Progenitor cell of endocrine pancreas (in vitro differentiated cells): ENCODE data around the gene HOXD4. TPM values are rescaled to one million over a fixed set of nuclear protein-coding genes. Genes with fewer than 3 reads are reported as not detected.

Source experiments
- DNase-seq: peaks from one replicate; pipeline ENCODE4 v3.0.0; 2021; ENCODE audit warnings: low spot score; ENCODE audit not compliant: unreplicated experiment
- H3K27ac Mint-ChIP-seq: 2 replicates; pipeline ENCODE4 v1.8.0; 2021; ENCODE audit warnings: mild to moderate bottlenecking, moderate library complexity, mixed read lengths
- H3K27me3 Mint-ChIP-seq: 2 replicates; pipeline ENCODE4 v1.8.0; 2021; ENCODE audit warnings: mixed read lengths
- H3K36me3 Mint-ChIP-seq: 2 replicates; pipeline ENCODE4 v1.8.0; 2022; ENCODE audit warnings: mixed read lengths; ENCODE audit not compliant: insufficient read depth
- H3K4me1 Mint-ChIP-seq: 2 replicates; pipeline ENCODE4 v1.8.0; 2021; ENCODE audit warnings: low read depth, mixed read lengths
- H3K4me3 Mint-ChIP-seq: 2 replicates; pipeline ENCODE4 v1.8.0; 2021; ENCODE audit warnings: low read depth, mild to moderate bottlenecking, moderate library complexity, mixed read lengths
- H3K9me3 Mint-ChIP-seq: 2 replicates; pipeline ENCODE4 v1.8.0; 2021; ENCODE audit warnings: low read depth, mixed read lengths
- CTCF ChIP-seq: fragments of 200-600 bp; sonication (generic); IDR thresholded peaks from one replicate; pipeline ENCODE4 v1.5.0; 2021; ENCODE audit warnings: antibody characterized with exemption, mild to moderate bottlenecking; ENCODE audit not compliant: unreplicated experiment
- total RNA-seq: library from RNA; stranded (reverse); gene quantifications from 2 replicates; pipeline ENCODE4 v1.2.1, GENCODE V29; 2021

The HOXD4 gene
- total RNA-seq, 1 donor from 2014 or later = not detected

GRCh38 chr2:176120364-176121189, 30.8 kb upstream of the HOXD4 start:
- Mint-ChIP-seq H3K9me3 (no peaks in the 10 kb centered on the region), H3K4me3 (no peak overlapping the region), H3K27ac (no peak overlapping the region), H3K36me3 (no peaks in the 10 kb centered on the region), H3K27me3 (peaks cover 92% of the 10 kb centered on the region), H3K4me1 (no peaks in the 10 kb centered on the region)
- TF ChIP-seq CTCF = peak; percentile 7
- DNase-seq = no peak

- no peak overlapping the region for H3K27ac Mint-ChIP-seq
- no peaks in the 10 kb centered on the region for H3K4me1 Mint-ChIP-seq
- TF ChIP-seq CTCF = no peak
- DNase-seq = no peak
- H3K9me3 Mint-ChIP-seq = no peaks in the 10 kb centered on the region
- no peak overlapping the region for H3K4me3 Mint-ChIP-seq
- H3K36me3 Mint-ChIP-seq = no peaks in the 10 kb centered on the region
- H3K27me3 Mint-ChIP-seq = peaks cover 92% of the 10 kb centered on the region
Measured at GRCh38 chr2:176121190-176122051, 29.9 kb upstream of the HOXD4 start.

- H3K4me3 Mint-ChIP-seq = peak overlapping the region; percentile 61
- DNase-seq = no peak
- H3K36me3 Mint-ChIP-seq = no peaks in the 10 kb centered on the region
- peaks cover 92% of the 10 kb centered on the region for H3K27me3 Mint-ChIP-seq
- no peak for TF ChIP-seq CTCF
- H3K9me3 Mint-ChIP-seq = no peaks in the 10 kb centered on the region
- H3K4me1 Mint-ChIP-seq = no peaks in the 10 kb centered on the region
- no peak overlapping the region for H3K27ac Mint-ChIP-seq
Measured at GRCh38 chr2:176122052-176122682, 29.2 kb upstream of the HOXD4 start.

GRCh38 chr2:176122683-176123410, 28.5 kb upstream of the HOXD4 start, which contains the start of gene HOXD9:
HOXD9 (plus strand) TSS chr2:176122719; CDS start chr2:176122769, 50 bp downstream.
- H3K36me3 Mint-ChIP-seq = no peaks in the 10 kb centered on the region
- TF ChIP-seq CTCF = no peak
- H3K4me3 Mint-ChIP-seq = peak within 1 kb of the TSS; percentile 61
- H3K9me3 Mint-ChIP-seq = no peaks in the 10 kb centered on the region
- no peak for DNase-seq
- H3K27ac Mint-ChIP-seq = no peak within 1 kb of the TSS
- H3K27me3 Mint-ChIP-seq = peaks cover 92% of the 10 kb centered on the region
- H3K4me1 Mint-ChIP-seq = no peaks in the 10 kb centered on the region
